Erythroblast (primary cell): Measurements from ENCODE around the gene WDR76.
"Not testable (repeated sequence)": the region's sequence is repeated elsewhere in the genome, so short reads cannot be mapped to it uniquely, and the experiment has no call there.

ENCODE experiments used
- DNase-seq, 2 experiments: peaks; one replicate each; lab custom pipeline; 2025; lab: John Stamatoyannopoulos, UW
- GATA1 ChIP-seq: IDR thresholded peaks from 2 replicates; pipeline ENCODE4 v1.6.1; 2011; ENCODE audit warnings: low read depth, mild to moderate bottlenecking, control low read depth, low read length, moderate library complexity
- POLR2A ChIP-seq: IDR thresholded peaks from 2 replicates; pipeline ENCODE4 v1.6.1; 2011; ENCODE audit warnings: mild to moderate bottlenecking, low read length

Gene WDR76

DNA sequence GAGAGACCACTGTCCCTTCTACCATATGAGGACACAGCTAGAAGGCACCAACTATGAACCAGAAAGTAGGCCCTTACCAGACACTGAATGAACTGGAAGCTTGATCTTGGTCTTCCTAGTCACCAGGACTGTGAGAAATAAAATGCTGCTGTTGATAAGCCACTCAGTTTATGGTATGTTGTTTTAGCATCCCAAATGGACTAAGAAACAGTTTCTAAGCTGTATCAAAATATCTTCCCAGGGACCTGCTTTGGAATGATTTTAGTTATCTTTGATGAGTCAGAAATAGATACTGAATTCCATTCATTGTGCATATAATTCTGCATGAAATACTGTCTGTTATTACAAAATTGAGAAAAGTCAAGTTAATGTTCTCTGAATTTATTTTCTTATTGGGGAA lies 18.6 kb downstream of the WDR76 start:
- no peak for DNase-seq
- no peak for TF ChIP-seq POLR2A
- TF ChIP-seq GATA1, result no peak

DNA sequence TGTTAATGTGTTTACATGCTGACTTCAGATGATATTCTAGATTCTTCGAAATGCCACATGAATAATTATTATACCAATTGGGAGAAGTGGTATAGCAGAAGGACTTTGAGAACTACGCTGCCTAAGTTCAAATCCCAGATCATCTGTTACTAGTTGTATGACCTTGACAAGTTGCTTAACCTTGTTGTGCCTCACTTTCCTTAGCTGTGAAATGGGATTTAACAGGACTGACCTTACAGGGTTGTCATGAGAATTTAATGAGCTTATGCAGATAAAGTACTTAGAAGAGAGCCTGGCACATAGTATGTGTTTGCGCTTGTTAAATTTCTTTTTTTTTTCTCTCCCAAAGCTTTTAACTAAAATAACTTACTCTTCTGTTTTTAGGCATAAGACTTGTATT lies 24.4 kb downstream of the WDR76 start:
- TF ChIP-seq GATA1 (no peak), POLR2A (no peak)
- DNase-seq, result peak in 1 of 2 experiments; percentile 7

DNA sequence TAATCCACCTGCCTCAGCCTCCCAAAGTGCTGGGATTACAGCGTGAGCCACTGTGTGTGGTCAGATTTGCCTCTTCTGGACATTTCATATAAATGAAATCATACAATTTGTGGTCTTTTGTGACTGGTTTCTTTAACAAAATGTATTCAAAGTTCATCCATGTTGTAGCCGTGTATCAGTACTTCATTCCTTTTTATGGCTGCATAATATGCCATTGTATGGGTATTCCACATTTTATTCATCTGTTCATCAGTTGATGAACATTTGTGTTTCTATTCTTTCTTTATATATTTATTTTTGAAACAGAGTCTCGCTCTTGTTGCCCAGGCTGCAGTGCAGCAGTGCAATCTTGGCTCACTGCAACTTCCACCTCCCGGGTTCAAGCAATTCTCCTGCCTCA lies 25.8 kb downstream of the WDR76 start:
- DNase-seq, result no peak
- TF ChIP-seq POLR2A, result no peak
- no peak for TF ChIP-seq GATA1

DNA sequence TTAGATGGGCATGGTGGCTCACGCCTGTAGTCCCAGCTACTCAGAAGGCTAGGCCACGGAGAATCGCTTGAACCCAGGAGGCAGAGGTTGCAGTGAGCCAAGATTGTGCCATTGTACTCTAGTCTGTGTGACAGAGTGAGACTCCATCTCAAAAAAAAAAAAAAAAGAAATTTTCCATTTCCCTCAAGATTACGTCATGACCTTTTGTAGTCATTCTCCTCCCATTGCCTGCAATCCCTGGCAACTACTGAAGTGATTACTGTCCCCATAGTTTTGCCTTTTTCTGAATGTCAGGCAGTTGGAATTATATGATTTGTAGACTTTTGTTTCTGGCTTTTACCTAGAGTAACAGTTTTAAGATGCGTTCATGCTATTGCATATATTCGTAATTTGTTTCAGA lies 28.0 kb downstream of the WDR76 start:
- no peak for DNase-seq
- TF ChIP-seq GATA1, result no peak
- no peak for TF ChIP-seq POLR2A

DNA sequence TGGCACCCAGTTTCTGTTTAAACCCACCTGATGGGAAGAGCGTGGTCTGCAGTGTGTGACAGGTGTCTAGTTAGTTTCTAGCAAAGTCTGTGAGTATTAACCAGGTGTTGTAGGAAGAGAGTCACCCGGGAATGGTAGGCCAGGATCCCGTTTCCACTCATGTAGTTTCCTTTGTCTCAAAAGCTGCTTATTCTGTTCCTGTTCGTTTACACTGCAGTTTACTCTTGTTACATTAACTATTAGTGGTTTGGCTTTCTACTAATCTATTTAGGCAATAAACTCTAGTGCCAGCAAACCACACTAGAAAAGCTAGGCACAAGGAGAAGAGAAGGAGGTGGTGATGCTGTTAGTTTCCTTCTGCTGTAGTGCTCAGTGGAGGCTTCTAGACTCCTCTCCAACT lies 32.7 kb downstream of the WDR76 start:
- no peak for DNase-seq

DNA sequence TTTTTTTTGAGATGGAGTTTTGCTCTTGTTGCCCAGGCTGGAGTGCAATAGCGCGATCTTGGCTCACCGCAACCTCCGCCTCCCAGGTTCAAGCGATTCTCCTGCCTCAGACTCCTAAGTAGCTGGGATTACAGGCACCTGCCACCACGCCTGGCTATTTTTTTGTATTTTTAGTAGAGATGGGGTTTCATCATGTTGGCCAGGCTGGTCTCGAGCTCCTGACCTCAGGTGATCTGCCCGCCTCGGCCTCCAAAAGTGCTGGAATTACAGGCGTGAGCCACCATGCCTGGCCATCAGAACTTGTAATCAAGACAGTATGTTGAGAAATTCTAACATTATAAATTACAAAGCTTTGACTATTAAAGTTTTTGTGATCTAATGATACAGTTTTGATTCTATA lies 39.8 kb downstream of the WDR76 start:
- DNase-seq, result not testable (repeated sequence)

More for the DNA sequence above, 32.7 kb downstream of the WDR76 start:
- no peak for TF ChIP-seq GATA1
- no peak for TF ChIP-seq POLR2A

DNA sequence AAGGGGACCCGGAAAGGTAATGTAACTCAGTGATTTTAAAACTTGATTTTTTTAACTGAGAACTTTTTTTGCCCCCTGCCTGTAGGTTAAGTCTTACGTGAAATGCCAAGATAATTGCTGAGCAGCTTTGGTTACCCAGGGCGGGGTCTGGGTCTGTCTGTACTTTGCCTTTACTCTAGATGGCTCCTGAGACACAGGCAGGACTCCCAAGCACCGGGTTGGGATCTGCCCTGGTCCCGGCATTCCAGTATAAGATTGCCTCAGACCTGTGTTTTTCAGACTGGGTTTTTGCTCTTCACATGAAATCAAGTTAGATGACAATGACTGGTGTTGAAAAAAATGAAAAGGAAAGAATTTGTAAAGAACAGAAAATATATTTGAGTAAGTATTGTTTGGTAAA lies 40.3 kb downstream of the WDR76 start:
- DNase-seq, result no peak
- no peak for TF ChIP-seq GATA1
- no peak for TF ChIP-seq POLR2A

DNA sequence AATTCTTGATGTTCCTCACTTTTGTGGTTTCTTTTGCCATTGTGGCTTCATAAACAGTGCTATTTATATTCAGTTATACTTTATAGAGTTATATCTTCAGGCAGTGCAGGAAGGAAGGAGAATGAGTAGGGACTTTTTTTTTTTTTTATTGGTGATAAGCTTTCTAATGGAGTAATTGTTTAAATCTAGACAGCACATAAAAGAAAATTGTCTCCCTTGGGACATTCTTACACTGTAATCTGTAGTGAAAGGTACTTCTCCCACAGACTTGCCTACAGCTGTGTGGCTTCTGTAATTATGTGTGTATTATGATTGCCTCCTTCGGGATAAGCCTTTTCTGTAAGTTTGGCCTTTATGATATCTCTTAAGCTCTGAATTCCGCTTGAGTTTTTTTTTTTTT lies 41.6 kb downstream of the WDR76 start:
- DNase-seq, result no peak
- TF ChIP-seq GATA1, result no peak
- no peak for TF ChIP-seq POLR2A

DNA sequence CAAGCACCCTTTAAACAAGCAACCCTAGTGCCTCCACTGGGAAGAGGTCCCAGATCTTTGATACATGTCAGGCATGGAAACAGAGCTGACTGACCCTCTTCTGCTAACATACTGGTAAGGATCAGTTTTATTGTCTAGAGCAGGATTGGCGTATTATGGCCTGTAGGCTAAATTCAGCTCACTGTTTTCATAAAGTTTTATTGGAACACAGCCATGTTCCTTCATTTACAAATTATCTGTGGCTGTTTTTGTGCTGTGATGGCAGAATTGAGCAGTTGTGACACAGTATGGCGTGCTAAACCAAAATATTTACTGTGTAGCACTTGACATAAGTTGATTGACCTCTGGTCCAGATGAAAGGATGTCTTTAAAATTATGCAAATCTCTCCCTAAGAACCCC lies 45.0 kb downstream of the WDR76 start:
- TF ChIP-seq GATA1 (no peak), POLR2A (no peak)
- no peak for DNase-seq

DNA sequence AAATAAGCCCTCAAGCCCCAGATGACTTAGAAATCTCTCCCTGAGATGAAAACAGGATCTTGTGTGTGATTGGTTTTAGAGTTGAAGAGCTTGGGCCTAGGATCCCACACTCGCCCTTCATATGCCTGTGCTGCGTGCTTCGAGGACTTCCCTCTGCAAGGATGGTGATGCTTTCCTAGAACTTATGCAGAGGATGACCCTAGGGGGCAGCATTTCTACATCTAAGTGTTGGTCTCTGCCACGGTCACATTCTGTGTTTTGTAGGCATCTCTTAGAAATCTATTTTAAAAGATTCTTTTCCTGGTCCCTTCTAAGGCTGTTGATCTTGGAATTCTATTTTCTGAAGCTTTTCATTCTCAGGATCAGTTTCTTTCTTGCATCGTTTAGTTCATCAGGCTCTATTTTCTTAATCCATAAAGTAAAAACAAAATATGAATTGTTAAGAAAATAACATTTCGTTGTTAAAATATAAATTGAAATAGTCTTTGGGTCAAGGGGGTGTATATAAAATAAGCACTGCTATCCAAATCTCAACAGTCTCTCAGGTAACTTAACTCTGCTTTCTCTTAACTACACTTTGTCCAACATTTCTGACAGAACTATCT lies 45.7 kb downstream of the WDR76 start:
- no peak for TF ChIP-seq GATA1
- no peak for TF ChIP-seq POLR2A
- peak; percentile 50 to 62 for DNase-seq

DNA sequence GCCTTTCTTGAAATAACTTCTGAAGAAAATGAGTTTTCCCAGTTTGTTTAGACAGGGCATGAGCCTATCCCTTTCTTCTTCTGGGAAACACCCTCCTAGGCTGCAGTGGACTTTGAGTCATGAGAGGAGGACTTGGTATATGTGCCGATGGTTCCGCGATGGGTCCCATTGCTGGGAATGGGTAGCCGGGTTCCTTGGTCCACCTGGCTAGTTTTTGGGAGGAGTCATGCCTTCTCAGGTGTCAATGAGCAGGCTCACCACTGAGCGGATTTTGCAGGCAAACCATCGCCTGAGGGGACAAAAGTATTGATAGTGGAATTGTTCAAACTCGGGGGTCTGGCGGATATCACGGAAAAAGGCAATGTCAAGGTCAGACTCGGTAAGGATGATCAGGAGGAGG lies 46.8 kb downstream of the WDR76 start:
- DNase-seq, result no peak
- TF ChIP-seq POLR2A, result no peak

DNA sequence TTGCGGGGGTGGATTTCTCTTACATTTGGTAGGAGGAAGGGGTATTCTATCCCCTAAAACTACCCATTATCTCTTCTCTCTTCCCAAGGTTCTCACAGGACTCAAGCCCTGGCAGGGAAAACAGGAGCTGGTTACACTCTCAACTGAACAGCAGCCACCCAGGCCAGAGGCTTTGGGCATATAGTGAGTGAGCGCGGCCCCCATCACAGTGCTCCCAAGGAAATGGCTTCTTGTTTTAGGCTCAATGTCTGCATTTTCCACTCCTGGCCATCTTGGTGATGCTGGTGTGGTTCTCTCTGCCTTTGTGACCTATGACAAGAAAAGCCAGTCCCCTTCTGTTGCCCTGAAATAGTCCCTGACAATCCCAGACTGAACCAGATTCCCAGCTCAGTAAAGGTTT lies 50.1 kb downstream of the WDR76 start:
- no peak for DNase-seq
- TF ChIP-seq POLR2A (no peak), GATA1 (no peak)

DNA sequence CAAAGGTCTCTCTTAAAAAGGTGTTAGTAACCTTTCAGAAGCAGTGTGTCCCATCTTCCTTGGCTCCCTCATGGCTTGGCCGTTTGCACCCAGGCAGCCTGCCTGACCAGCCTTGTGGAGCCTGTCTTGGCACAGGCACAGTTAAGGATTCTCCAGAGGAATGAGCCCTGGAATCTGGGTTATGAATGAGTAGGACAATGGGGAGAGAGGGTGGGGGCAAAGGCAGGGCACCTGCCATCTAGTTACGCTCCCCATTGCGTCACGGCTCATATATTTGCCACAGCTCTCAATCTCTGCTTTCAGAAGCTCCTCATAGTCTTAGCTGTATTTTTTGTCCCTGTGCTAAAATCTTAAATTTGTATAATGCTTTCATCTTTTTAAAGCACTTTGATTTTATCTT lies 50.6 kb downstream of the WDR76 start:
- TF ChIP-seq POLR2A, result no peak

DNA sequence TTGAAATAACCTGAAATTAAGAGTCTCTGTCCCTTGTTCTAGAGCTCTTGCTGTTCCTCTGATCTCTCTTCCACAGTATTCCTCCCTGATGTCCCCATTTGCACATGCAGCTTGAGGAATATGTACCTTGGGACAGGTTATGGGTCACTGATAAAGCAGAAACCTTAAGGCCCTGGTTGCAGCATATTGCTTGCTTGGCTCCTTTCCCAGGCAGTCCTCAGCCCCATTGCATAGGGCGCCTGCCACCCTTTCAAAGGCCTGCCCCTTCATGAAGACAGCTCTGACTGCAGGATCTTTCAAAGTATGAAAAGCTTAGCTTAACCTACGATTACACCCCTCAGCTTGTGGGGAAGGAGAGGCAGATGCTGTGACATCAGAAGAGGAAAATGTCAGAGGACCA lies 51.6 kb downstream of the WDR76 start:
- TF ChIP-seq POLR2A (no peak), GATA1 (no peak)
- DNase-seq, result no peak

More for the DNA sequence above, 50.6 kb downstream of the WDR76 start:
- no peak for DNase-seq
